NCI-H510A (cell line): ENCODE data around the gene GRIK4.
"Not testable (repeated sequence)": the region's sequence is repeated elsewhere in the genome, so short reads cannot be mapped to it uniquely, and the experiment has no call there.

Experiments
- DNase-seq: peaks from one replicate; lab custom pipeline; 2025; lab: John Stamatoyannopoulos, UW

The GRIK4 gene

DNA sequence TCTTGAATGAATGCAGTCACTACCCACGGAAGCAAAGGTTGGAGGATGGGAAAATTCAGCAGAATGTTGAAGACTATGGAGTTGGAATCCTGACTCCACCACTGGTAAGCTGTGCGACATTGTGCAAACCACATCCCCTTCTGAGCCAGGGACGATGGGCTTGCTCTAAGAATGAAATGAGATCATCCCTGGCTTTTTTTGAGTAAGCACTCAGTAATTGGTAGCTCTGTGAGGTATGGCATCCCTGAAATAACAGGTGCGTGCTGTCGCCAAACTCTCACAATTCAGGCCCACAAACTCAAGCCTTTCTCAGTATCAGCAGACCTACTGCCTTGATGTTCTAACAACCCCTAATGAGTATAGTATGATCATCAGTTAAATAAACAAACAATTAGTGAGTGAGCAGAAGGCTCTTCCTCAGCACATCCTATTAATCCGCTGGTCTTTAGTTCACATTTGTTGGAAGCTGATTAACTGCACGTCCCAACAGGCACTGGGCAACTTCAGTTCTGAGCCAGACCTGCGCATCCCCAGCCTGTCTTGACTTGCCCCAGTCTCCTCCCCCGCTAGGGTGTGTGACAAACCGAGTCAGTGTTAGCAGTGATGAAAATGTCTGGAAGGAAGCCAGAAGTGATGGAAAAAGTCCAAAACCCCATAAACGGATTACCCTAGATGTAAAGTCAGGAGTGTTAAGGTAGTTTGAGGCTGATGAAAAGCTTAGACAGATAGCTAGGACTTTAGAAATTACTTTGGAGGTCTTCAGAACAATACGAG, 235.5 kb downstream of the GRIK4 start:
- no peak for DNase-seq

DNA sequence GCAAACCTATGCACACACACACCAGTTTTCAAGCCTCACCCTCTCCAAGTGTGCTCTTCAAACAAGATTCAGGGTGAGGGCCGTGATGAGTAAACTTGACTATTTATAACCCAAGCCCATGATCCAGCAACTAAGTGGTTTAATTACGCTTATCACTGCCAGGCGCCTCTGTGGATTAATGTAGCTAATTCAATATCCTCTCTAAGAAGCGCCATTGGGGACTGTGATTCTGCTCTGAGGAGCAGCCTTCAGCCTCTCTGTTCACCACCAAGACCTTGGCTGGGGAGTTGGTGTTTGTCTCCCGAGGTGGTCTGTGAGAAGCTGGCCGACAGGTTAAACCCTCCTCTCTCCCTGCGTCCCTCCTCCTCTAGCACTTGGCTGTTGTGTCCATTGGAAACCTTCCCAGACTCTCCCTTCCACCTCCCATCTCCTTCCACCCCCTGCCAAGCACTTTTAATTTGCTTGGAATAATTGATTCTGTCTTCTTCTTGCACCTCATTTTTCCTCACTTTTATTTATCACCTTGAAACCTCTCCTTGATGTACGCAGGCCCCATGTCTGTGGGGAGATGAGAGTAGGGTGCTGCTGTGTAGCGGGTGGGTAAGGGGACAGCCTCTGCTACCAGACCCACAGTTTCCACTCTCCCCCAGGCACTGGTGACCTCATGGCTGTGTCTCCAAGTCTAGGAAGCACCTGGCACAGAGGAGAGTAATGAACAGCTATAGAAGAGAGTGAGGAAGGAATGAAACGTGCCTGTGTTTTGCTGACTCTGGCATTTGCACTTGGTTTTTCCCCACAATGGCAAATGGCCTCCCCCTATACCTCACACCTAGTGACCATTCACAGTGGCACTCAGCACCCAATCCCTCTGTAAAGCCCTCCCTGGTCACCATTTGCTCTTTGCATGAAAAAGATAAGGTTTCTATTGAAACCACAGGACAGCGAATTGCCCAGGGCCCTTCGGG, 236.6 kb downstream of the GRIK4 start:
- no peak for DNase-seq

DNA sequence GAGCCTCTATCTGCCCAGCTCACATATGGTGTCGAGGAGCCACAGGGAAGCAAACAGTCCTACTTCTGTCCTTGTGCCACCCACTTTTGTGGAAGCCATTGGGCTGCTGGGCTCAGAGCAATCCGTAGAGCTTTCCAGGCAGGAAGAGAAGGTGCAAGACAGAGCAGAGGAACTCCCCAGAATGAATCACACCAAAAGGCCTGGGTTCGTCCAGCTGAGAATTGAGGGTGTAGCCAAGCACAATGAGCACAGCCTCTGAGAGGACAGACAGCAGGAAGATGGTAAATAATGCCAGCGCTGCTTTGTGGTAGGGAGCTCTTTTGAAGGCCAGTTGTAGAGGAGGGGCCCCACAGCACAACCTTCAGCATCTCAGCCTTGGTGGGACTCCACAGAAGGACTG, 237.8 kb downstream of the GRIK4 start:
- DNase-seq = no peak

DNA sequence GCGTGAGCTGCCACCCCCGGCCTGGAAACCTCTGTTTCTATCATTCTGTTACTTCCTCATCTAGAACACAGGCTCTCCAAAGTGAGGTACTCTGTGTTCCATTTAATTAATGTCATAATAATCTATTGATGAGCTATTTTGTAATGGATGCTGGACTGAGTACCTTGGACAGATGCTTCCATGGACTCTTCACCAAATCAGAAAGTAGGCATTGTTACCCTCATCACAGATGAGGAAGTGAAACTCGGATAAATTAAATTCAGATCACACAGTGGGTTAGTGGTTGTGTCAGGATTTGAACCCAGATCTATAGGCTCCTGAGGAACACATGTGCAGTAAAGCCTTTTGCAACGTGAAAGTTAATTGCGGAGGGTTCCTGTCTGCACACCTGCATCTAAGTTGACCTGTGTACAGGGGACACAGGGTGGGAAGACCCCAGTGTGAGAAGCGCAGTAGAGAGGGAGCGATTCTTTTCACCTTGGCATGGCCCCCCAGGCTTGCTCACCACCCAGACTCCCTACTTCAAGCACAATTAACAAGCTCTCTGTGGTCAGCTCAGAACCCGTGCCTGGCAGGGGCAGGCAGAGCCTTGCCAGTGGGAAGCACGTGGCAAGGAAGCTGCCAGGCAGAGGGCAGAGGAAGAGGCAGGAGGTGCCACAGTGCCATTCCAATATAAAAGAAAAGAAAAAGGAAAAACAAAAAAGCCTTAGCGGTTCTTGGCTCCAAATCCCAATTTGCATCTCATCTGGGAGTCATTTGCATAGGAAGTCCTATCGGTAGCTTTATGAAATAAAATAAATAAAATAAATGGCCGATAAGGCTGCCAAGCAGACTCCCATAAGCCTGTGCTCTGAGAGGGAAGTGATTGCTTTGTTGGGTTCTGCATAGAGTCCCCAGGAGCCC, 239.3 kb downstream of the GRIK4 start:
- no peak for DNase-seq

DNA sequence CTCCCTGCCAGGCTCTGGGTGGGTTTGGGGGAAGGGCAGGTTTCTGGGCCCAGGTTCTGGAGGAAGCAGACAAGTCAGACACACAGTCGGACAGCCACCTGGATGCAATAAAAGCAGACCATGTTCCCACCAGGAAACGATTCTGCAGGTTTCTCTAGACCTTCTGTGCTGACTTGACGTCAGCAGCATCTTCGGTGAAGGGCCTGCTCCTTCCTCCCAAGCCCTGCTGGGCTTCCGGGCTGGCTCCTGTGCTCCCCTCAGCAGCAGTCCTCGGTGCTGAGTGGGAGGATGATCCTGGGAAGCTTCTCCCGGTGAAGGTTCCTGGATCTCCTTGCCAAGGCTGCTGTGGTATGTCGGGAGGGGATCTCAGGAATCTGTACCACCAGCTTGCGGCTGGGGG, 240.0 kb downstream of the GRIK4 start:
- no peak for DNase-seq

DNA sequence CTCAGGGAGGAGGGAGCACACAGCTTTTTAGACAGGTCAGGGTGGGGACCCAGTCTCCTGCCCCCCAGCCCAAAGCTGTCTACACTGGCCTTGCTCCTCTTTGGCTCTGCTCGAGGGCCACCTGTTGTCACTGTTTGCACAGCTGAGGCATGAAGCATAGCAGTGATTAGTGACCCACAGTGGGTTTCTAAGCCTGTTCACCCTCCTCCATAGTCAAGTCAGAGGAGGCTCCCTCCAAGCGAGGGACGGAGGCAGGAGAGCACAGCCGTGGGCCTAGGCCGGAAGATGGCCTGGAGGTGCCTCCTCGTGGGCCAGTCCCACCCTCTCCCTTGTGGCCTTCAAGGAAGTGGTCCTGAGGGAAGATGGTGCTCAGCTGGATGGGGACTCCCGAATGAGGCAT, 241.1 kb downstream of the GRIK4 start:
- DNase-seq = no peak

DNA sequence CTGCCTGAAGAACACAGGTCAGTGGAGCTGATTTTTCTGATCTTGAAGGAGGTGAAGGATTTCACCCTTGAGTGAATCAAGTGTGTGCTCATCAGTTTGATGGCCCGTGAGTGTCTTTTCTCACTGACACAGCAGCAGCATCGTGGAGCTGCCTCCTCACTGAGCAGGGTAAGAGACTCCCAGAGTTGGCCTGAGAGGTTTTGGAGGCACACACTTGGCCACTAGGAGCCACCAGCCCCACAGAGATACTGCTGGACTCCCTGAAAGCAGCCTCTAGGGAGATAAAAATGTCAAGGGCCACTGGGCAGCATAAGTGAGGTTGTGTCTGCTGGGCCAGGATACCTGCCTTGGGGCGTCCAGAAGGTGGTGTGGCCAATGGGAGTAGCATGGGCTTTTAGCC, 245.4 kb downstream of the GRIK4 start:
- no peak for DNase-seq

DNA sequence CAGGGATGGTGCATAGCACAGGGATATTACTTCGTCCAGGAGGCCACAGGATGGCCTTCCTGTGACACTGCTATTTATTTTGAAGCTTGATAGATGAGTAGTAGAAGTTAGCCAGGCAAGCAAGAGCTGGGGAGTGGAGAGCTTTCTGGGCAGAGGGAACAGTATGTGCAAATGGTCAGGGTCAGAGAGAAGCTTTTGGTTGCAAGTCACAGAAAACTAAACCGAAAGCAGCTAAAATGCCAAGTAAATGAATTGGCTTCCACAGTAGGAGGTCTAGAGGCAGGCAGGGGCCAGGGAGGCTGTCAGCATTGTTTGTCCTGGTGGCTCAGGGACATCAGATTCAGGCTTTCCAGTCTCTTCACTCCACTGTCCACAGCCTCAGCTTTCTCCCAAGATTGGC, 247.5 kb downstream of the GRIK4 start:
- no peak for DNase-seq

DNA sequence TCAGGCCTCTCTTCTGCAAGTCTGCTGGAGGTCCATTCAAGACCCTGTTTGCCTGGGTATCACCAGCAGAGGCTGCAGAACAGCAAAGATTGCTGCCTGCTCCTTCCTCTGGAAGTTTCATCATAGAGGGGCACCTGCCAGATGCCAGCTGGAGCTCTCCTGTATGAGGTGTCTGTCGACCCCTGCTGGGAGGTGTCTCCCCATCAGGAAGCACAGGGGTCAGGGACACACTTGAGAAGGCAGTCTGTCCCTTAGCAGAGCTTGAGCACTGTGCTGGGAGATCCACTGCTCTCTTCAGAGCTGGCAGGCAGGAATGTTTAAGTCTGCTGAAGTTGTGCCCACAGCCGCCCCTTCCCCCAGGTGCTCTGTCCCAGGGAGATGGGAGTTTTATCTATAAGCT, 254.2 kb downstream of the GRIK4 start:
- not testable (repeated sequence) for DNase-seq

DNA sequence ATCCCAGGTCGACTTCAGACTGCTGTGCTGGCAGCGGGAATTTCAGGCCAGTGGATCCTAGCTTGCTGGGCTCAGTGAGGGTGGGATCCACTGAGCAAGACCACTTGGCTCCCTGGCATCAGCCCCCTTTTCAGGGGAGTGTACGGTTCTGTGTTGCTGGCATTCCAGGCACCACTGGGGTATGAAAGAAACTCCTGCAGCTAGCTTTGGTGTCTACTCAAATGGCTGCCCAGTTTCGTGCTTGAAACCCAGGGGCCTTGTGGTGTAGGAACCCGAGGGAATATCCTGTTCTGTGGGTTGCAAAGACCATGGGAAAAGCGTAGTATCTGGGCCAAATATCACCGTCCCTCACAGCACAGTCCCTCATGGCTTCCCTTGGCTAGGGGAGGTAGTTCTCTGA, 254.8 kb downstream of the GRIK4 start:
- DNase-seq = no peak

DNA sequence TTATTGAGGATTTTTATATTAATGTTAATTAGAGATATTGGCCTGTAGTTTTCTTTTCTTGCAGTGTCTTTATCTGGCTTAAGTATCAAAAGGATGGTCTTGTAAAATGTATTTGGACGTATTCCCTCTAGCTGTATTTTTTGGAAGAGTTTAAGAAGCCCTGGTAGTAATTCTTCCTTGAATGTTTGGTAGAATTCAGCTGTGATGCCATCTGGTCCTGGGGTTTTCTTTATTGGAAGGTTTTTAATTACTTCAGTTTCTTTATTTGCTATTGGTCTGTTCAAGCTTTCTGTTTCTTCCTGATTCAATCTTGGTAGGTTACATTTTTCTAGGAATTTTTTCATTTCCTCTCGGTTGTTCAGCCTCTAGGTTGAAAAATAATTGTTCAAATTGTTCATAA, 257.4 kb downstream of the GRIK4 start:
- DNase-seq = no peak

DNA sequence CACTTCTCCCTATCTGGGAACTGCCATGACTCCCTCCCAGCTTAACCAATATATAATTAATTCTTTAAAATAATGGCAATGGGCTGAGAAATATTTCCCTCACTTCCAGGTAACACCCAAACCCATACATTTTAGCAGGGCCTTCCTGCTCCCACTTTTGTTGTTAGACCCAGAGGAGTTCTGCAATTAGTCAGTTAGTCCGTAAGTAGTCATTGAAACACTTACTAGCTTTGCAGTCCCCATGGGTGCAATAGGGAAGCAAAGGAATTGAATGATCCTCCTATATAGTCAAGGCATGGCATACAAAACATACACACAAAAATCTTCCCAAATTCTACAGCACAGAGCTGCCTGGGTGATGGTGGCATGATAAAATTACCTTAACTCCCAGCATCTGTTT, 258.4 kb downstream of the GRIK4 start:
- DNase-seq = no peak

DNA sequence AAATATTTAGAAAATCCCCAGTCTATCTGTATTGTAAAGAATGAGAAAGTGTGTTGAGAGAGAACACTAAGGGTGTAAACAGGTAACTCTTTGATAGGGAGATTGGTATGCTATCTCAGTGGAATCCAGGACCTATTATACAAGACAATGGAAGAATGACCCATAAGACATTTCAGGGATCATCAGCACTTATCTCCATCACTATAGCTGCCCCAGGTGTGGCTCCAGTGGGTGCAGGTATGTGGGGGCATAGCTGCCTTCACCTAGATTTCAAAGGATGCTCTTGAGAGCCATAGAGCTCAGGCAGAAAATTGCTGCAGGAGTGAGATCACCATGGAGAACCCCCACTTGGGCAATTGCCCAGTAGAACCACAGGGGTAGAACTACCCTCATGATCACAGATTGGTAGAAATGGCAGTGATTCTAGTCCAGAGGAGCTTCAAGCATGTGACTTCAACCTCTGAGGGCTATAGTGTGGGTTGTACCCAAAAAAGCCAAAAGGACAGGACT, 260.1 kb downstream of the GRIK4 start:
- DNase-seq = no peak

DNA sequence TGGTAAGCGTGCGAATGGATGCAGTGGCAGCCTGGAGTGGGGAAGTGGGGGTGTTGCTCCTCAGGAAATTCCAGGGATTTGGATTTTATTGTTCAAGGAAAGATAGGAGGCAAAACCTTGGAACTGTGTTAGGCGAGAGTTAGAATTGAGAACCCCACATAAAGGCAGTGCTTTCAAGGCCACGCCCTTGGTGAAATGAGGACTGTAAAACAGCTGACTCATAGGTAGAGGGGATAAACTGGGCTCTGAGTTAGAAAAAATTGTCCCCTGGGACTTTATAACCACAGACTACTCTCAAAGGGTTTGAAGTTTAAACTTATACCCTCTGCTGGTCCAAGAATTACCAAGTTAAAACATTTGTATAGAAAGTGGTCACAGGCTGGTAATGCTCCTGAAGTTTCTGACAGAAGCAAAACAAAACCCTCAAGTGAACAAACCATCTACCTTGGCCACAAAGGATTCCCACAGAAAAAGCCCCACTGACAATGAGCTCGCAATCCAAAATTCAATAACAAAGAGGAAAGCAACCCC, 262.0 kb downstream of the GRIK4 start:
- DNase-seq = no peak

DNA sequence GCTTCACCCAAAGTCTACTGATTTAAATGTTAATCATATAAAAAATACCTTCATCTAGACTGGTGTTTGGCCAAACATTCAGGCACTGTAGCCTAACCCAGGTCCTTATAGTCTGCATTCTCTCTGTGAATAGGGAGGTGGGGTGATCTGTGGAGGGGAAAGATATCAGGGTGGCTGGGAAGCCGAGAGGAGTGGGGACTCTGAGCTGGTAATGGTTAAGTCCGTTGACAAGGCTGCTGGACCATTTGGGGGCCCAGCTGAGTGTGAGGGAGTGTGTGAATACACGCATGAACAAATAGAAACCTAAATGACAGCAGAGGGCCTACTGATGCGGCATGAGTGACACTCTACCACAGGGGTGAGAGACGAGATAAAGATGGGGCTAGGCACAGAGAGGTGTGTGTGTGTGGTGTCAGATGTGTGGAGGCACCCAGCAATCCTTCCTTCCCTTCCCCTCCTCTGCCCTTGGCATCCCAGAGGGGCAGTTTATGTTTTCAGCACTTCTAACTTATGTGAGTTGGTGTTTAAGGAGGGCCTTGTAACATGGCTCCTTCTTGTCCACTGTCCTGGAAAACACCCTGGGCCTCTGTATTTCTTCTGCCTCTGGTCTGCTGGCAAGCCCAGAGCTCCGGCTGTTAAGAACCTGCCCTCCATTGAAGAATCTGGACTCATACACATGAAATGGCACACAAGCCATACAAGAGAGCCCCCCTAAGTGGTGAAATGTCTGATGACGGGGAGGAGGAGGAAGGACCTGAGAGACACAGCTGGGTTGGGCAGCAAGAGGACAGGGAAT, 263.2 kb downstream of the GRIK4 start:
- DNase-seq = no peak

DNA sequence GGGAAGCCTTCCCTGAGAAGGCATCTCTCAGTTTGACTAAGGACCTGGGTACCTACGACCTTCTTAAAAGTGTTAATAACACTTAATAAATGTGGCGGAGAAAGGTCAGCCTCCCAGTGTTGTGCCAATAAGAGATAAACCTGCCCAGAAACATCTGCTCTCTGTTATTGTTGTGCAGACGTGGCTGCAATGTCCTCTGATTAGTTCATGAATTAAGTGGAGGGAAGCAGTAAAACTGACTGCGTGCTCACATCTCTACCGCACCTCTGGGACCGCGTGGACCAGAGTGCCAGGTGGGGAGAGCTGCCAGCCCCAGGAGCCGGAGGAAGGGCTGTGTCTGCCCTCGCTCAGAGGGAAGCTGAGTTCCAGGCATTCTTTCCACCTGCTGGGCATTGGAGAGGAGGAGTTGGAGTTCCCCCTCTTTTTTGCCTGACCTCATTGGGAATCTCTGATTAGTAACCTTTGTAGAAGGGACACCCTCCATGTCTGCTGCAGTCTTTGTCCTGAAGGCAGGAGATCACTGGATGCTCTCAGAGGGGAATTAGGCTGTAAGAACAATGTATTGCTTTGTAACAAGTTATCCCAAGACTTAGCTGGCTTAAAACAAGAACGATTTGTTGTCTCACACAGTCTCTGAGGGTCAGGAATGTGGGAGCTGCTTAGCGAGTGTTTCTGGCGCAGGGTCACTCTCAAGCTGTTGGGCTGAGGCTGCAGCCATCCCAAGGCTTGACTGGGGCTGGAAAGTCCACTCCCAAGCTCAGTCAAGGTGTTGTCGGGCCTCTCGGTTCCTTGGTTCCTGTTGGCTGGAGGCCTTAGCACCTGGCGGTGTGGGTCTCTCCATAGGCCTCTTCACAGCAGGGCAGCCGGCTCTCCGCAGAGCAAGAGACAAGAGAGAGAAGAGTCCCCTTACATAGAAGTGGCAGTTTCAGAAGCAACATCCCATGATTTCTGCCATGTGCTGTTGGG, 264.7 kb downstream of the GRIK4 start:
- DNase-seq = no peak

DNA sequence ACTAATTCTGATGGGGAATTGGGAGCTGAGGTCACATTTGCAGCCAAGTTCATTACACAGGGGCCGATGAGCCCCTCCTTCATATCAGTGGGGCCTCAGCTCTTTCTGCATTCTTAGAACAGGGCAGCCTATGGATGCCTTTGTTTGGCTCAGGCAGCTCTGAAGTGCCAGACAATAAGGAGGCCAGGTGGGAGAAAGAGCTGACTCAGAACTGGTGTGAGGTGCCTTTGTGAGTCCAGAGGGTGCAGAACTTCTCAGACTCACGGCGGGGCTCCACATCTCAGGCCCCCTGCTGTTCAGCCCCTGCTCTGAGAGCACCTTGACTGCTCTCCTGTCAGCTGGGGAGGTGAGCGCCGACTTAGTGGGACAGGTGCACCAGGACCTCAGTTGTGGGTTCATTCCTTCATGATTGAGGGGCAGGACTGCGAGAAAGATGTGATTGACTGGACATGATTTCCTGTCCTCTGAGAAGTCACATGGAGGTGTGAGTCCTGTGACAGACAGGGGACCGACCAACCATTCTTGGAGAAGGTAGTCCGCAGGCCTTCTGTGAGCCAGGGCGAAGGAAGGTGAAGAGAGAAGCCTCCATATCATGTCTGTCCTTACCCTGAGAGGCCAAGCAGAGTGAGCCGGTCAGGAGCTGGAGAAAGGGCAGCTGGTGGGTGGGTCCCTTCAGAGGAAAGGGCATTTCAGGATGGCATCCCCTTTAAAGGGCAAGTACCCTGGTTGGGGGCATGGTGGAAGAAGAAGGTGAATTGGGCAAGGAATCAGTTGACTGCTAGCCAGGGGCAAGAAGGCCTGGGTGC, 267.3 kb downstream of the GRIK4 start:
- no peak for DNase-seq

DNA sequence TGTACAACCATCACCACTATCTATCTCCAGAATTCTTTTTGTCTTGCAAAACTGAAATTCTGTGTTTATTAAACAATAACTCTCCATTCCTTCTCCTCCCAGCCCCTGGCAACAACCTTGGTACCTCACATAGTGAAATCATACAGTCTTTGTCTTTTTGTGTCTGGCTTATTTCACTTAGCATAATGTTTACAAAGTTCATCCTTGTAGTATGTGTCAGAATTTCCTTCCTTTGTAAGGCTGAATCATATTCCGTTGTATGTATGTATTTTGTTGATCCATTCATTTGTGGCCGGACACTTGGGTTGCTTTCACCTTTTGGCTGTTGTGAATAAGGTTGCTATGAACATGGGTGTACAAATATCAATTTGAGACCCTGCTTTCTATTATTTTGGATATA, 268.7 kb downstream of the GRIK4 start:
- DNase-seq = no peak
